Right atrium auricular region (tissue), 2 donors: ENCODE data around the gene FRMD6. TPM values are rescaled to one million over a fixed set of nuclear protein-coding genes. Genes with fewer than 3 reads are reported as not detected.

Experiments
- DNase-seq: peaks from one replicate; pipeline ENCODE4 v3.0.0-alpha.2; 2019; ENCODE audit warnings: low spot score
- H3K27ac ChIP-seq, 2 donors: fragments of 200-600 bp; sonication (generic); 1 replicate in 1 of 2; 2 replicates in 1 of 2; pipeline ENCODE4 v1.5.1; 2016 to 2019
- H3K27me3 ChIP-seq, 2 donors: fragments of 200-600 bp; sonication (generic); one replicate each; pipeline versions ENCODE4 v1.5.1 to v1.6.0; 2017 to 2019
- H3K36me3 ChIP-seq: fragments of 200-600 bp; sonication (generic); one replicate; pipeline ENCODE4 v1.5.1; 2016
- H3K4me1 ChIP-seq, 2 donors: fragments of 200-600 bp; sonication (generic); one replicate each; pipeline versions ENCODE4 v1.5.1 to v1.6.0; 2017 to 2019
- H3K4me3 ChIP-seq, 2 donors: fragments of 200-600 bp; sonication (generic); 1 replicate in 1 of 2; 2 replicates in 1 of 2; pipeline ENCODE4 v1.5.1; 2017 to 2019; ENCODE audit warnings: mild to moderate bottlenecking in 1 of 2, moderate library complexity in 1 of 2
- H3K9me3 ChIP-seq, 2 donors: fragments of 200-600 bp; sonication (generic); one replicate each; pipeline ENCODE4 v1.5.1; 2019
- CTCF ChIP-seq, 2 donors: fragments of 200-600 bp; sonication (generic); IDR thresholded peaks; one replicate each; pipeline ENCODE4 v1.5.1; 2019; ENCODE audit warnings: antibody characterized with exemption in 2 of 2
- total RNA-seq, 2 donors: library from RNA; depleted of rRNA; stranded (reverse); fragments of >200 nt; gene quantifications; one replicate each; pipeline ENCODE4 v1.1.0, GENCODE V29; 2016

The FRMD6 gene
- total RNA-seq, 2 donors from 2014 or later: 7.2 to 7.9 TPM

- no peak for TF ChIP-seq CTCF (IDR thresholded peaks at IDR 0.05)
- Histone ChIP-seq H3K27ac (no peak overlapping the region), H3K27me3 (no peaks in the 10 kb centered on the region), H3K9me3 (no peaks in the 10 kb centered on the region), H3K4me1 (no peaks in the 10 kb centered on the region), H3K36me3 (no peaks in the 10 kb centered on the region), H3K4me3 (no peak overlapping the region)
- DNase-seq: no peak
Observed at GRCh38 chr14:51636109-51636508, 15.6 kb upstream of the FRMD6 start.

GRCh38 chr14:51638071-51638944 lies 13.4 kb upstream of the FRMD6 start:
- H3K27ac ChIP-seq: no peak overlapping the region
- H3K4me3 ChIP-seq: no peak overlapping the region
- H3K27me3 ChIP-seq: no peaks in the 10 kb centered on the region
- no peak for TF ChIP-seq CTCF (IDR thresholded peaks at IDR 0.05)
- DNase-seq: no peak
- no peaks in the 10 kb centered on the region for H3K9me3 ChIP-seq
- no peaks in the 10 kb centered on the region for H3K4me1 ChIP-seq
- no peaks in the 10 kb centered on the region for H3K36me3 ChIP-seq

GRCh38 chr14:51639668-51640316 lies 11.9 kb upstream of the FRMD6 start:
- Histone ChIP-seq H3K36me3 (no peaks in the 10 kb centered on the region), H3K27ac (no peak overlapping the region), H3K27me3 (no peaks in the 10 kb centered on the region), H3K4me3 (no peak overlapping the region), H3K9me3 (no peaks in the 10 kb centered on the region), H3K4me1 (no peaks in the 10 kb centered on the region)
- DNase-seq: no peak
- no peak for TF ChIP-seq CTCF (IDR thresholded peaks at IDR 0.05)

GRCh38 chr14:51643140-51643539 lies 8.6 kb upstream of the FRMD6 start:
- Histone ChIP-seq H3K9me3 (no peaks in the 10 kb centered on the region), H3K36me3 (no peaks in the 10 kb centered on the region), H3K27ac (no peak overlapping the region), H3K4me3 (no peak overlapping the region), H3K4me1 (no peaks in the 10 kb centered on the region), H3K27me3 (no peaks in the 10 kb centered on the region)
- no peak for DNase-seq
- no peak for TF ChIP-seq CTCF (IDR thresholded peaks at IDR 0.05)

- Histone ChIP-seq H3K4me3 (no peak overlapping the region), H3K27me3 (no peaks in the 10 kb centered on the region), H3K36me3 (no peaks in the 10 kb centered on the region), H3K9me3 (no peaks in the 10 kb centered on the region), H3K27ac (no peak overlapping the region), H3K4me1 (no peaks in the 10 kb centered on the region)
- no peak for TF ChIP-seq CTCF (IDR thresholded peaks at IDR 0.05)
- no peak for DNase-seq
Observed at GRCh38 chr14:51644217-51644933, 7.3 kb upstream of the FRMD6 start.
